ENCODE results near the gene MAPK8IP3. TPM values are rescaled to one million over a fixed set of nuclear protein-coding genes. Genes with fewer than 3 reads are reported as not detected.

Gene MAPK8IP3
- total RNA-seq, 1 donor from 2014 or later, result 28.5 TPM

DNA sequence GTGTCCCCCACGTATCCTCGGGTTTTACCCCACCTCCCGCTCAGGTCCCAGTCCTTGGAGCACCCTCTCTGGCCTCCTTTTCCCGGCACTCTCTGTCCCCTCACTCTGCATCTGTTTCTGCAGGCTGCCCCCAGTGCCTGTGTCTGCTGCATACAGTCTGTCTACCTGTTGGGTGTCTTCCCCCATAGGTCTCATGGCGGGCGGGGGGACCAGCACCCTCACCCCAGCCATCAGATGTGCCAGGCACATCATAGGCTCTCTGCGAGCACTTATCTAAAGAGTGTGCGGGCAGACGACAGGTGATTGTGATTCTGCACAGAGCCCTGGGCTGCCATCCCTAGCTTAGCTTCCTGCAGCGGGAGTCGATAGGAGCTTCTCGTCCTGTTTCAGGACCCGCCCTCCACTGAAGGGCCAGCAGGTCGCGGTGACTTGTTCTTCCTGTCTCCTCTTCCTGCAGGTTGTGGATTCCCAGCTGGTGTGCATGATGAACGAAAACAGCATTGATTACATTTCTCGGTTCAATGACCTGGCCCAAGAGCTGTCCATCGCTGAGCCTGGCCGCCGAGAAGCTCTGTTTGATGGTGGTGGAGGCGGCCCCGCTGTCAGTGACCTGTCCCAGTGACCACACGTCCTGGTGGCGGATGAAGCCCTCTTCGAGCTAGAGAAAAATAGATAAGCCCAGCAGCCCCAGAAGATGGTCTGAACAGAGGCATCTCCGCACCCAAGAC is 32.4 kb upstream of the MAPK8IP3 start:
- H3K27ac ChIP-seq, result no peak overlapping the region

DNA sequence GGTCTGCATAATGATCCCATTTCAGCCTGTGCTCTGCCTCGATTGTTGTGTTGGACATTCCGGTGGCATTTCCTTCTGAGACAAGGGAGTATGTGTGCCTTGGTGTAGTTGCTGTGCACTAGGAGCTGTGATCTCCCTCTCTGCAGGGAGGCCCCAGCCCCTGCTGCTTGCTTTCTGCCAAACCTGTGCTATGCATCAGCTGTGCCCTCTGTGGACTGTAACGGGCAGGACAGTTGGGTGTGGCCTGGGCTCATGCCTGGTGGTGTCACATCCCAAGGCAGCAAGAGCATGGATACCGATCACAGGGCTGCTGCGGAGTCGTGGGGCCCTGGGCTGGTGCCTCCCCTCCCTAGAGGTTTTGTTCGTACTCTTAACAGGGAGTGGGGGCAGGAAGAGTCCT is 31.7 kb upstream of the MAPK8IP3 start:
- H3K27ac Mint-ChIP-seq, result no peak overlapping the region
- no peaks in the 10 kb centered on the region for H3K36me3 ChIP-seq
- peaks cover 43% of the 10 kb centered on the region for H3K36me3 Mint-ChIP-seq

More for the DNA sequence above, 32.4 kb upstream of the MAPK8IP3 start:
- H3F3A ChIP-seq (ENCODE audit: low read depth), result peaks cover 11% of the 10 kb centered on the region
- no peaks in the 10 kb centered on the region for H3K9me3 ChIP-seq (ENCODE audit: low read depth)
- no peak overlapping the region for H3K4me3 ChIP-seq
- H3K79me2 ChIP-seq (ENCODE audit: low read depth), result peaks cover 10% of the 10 kb centered on the region
- no peaks in the 10 kb centered on the region for H3K36me3 ChIP-seq
- Mint-ChIP-seq H3K4me3 (no peak overlapping the region), H3K36me3 (peaks cover 44% of the 10 kb centered on the region), H3K27ac (no peak overlapping the region), H3K4me1 (no peaks in the 10 kb centered on the region), H3K27me3 (ENCODE audit: insufficient read depth, low read depth) (peaks cover 5% of the 10 kb centered on the region), H3K9me3 (no peaks in the 10 kb centered on the region)
- H3K9ac ChIP-seq, result no peak overlapping the region
- no peak for DNase-seq (ENCODE audit: low spot score)
- H3K4me2 ChIP-seq, result no peak overlapping the region
- H3K27me3 ChIP-seq, result no peaks in the 10 kb centered on the region
- TF ChIP-seq, protein P1, sequence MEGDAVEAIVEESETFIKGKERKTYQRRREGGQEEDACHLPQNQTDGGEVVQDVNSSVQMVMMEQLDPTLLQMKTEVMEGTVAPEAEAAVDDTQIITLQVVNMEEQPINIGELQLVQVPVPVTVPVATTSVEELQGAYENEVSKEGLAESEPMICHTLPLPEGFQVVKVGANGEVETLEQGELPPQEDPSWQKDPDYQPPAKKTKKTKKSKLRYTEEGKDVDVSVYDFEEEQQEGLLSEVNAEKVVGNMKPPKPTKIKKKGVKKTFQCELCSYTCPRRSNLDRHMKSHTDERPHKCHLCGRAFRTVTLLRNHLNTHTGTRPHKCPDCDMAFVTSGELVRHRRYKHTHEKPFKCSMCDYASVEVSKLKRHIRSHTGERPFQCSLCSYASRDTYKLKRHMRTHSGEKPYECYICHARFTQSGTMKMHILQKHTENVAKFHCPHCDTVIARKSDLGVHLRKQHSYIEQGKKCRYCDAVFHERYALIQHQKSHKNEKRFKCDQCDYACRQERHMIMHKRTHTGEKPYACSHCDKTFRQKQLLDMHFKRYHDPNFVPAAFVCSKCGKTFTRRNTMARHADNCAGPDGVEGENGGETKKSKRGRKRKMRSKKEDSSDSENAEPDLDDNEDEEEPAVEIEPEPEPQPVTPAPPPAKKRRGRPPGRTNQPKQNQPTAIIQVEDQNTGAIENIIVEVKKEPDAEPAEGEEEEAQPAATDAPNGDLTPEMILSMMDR (IDR thresholded peaks at IDR 0.05), result no peak
- TF ChIP-seq EZH2 (IDR thresholded peaks at IDR 0.05) (no peak), EZH2phosphoT487 (IDR thresholded peaks at IDR 0.05) (no peak)
- H4K20me1 ChIP-seq (ENCODE audit: low read depth), result peaks cover 15% of the 10 kb centered on the region
- peaks cover 4% of the 10 kb centered on the region for H3K4me1 ChIP-seq
- no peak overlapping the region for H2AFZ ChIP-seq (replicated peaks)

DNA sequence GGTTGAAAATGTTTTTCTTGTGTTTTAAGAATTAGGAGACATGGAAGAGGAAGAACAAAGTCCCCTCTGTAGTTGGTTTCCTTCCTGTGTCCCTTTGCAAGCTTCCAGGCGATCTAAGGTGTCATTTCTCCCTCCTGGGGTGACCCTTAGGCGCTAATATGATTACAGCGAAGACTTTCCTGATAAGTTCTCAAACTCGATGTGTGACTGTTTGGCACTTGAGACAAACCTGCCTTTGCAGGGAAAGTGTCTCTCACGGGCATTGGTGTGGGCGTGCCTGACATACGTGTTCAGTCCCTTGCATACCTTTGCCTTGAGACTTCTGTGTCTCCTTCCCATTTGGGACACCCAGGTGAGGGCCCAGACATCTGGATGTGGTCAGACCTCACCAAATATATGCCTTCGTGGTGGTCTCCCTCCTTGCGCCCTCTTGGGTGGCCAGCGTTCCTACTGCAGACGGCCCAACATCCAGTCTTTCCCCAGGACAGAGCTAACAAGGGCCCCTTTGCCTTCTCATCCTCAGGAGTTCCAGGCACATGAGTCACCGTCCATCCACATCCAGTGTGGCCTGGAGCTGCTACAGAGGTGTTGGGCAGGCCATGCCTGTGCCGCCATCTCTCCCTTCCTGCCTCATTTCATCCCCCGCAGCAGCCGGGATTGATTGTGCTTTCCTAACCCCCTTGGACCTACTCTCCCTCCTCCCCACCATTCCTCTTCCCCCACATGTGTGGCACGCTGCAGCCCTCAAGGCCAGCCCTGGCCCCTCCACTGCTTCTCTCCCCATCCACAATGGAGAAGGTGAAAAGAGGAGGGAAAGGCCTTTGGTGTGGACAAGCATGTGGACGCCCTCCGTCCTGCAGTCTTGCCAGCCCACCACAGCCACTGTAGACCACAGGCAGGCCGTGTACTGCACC is 31.0 kb upstream of the MAPK8IP3 start:
- Histone ChIP-seq H3F3A (ENCODE audit: low read depth) (peaks cover 19% of the 10 kb centered on the region), H4K20me1 (ENCODE audit: low read depth) (peaks cover 29% of the 10 kb centered on the region), H2AFZ (replicated peaks) (no peak overlapping the region), H3K4me1 (peaks cover 8% of the 10 kb centered on the region), H3K27ac (no peak overlapping the region), H3K4me2 (no peak overlapping the region), H3K79me2 (ENCODE audit: low read depth) (peaks cover 24% of the 10 kb centered on the region), H3K9me3 (ENCODE audit: low read depth) (no peaks in the 10 kb centered on the region), H3K27me3 (no peaks in the 10 kb centered on the region), H3K4me3 (no peak overlapping the region), H3K9ac (no peak overlapping the region), H3K36me3 (no peaks in the 10 kb centered on the region)
- peaks cover 39% of the 10 kb centered on the region for H3K36me3 Mint-ChIP-seq
- H3K9me3 Mint-ChIP-seq, result no peaks in the 10 kb centered on the region
- peaks cover 5% of the 10 kb centered on the region for H3K27me3 Mint-ChIP-seq (ENCODE audit: insufficient read depth, low read depth)
- no peak for TF ChIP-seq EZH2phosphoT487 (IDR thresholded peaks at IDR 0.05)
- TF ChIP-seq EZH2 (IDR thresholded peaks at IDR 0.05), result no peak
- TF ChIP-seq, protein P1 (IDR thresholded peaks at IDR 0.05), result no peak
- H3K4me1 Mint-ChIP-seq, result peaks cover 11% of the 10 kb centered on the region
- H3K4me3 Mint-ChIP-seq, result peak overlapping the region; percentile 35
- DNase-seq (ENCODE audit: low spot score), result no peak
- no peak overlapping the region for H3K27ac Mint-ChIP-seq

More for the DNA sequence above, 31.7 kb upstream of the MAPK8IP3 start:
- H3F3A ChIP-seq (ENCODE audit: low read depth), result peaks cover 16% of the 10 kb centered on the region
- H2AFZ ChIP-seq (replicated peaks), result no peak overlapping the region
- peaks cover 22% of the 10 kb centered on the region for H4K20me1 ChIP-seq (ENCODE audit: low read depth)
- H3K4me2 ChIP-seq, result no peak overlapping the region
- TF ChIP-seq EZH2phosphoT487 (IDR thresholded peaks at IDR 0.05) (no peak), EZH2 (IDR thresholded peaks at IDR 0.05) (no peak)
- TF ChIP-seq, protein P1 (IDR thresholded peaks at IDR 0.05), result no peak
- no peak overlapping the region for H3K4me3 Mint-ChIP-seq
- no peak overlapping the region for H3K4me3 ChIP-seq
- peaks cover 17% of the 10 kb centered on the region for H3K79me2 ChIP-seq (ENCODE audit: low read depth)
- H3K9ac ChIP-seq, result no peak overlapping the region
- H3K9me3 ChIP-seq (ENCODE audit: low read depth), result no peaks in the 10 kb centered on the region
- no peaks in the 10 kb centered on the region for H3K9me3 Mint-ChIP-seq
- no peak for DNase-seq (ENCODE audit: low spot score)
- peaks cover 7% of the 10 kb centered on the region for H3K4me1 Mint-ChIP-seq
- H3K27me3 Mint-ChIP-seq (ENCODE audit: insufficient read depth, low read depth), result peaks cover 5% of the 10 kb centered on the region
- no peak overlapping the region for H3K27ac ChIP-seq
- no peaks in the 10 kb centered on the region for H3K27me3 ChIP-seq
- H3K4me1 ChIP-seq, result peaks cover 4% of the 10 kb centered on the region

Measured in neural progenitor cell (in vitro differentiated cells).